DND-41 (cell line): Measurements from ENCODE around the gene RAD9A.

Source experiments
- CTCF ChIP-seq: IDR thresholded peaks from 2 replicates; pipeline ENCODE4 v1.5.1; 2012; ENCODE audit warnings: borderline replicate concordance, low read length, moderate library complexity, mild to moderate bottlenecking; ENCODE audit not compliant: poor library complexity, severe bottlenecking; ENCODE audit errors: extremely low read depth
- EZH2 ChIP-seq: IDR thresholded peaks from 3 replicates; pipeline ENCODE4 v1.6.1; 2012; ENCODE audit warnings: borderline replicate concordance, low read depth, mild to moderate bottlenecking, moderate library complexity, low read length, inconsistent platforms; ENCODE audit not compliant: severe bottlenecking

- TF ChIP-seq CTCF = no peak
- TF ChIP-seq EZH2 = no peak
Observed at GRCh38 chr11:67366961-67367760, 24.6 kb upstream of the RAD9A start.
